GM12878 (cell line): Measurements from ENCODE around the gene CEP128. TPM values are rescaled to one million over a fixed set of nuclear protein-coding genes. Genes with fewer than 3 reads are reported as not detected.

ENCODE experiments used
- ATAC-seq: fragments of 200-7000 bp; cut with Tn5 transposase; 3 replicates; pipeline ENCODE4 v1.9.1; 2020; ENCODE audit warnings: mild to moderate bottlenecking, moderate library complexity
- BruUV-seq: library from RNA; stranded (reverse); fragments of 400-500 nt; replicated peaks from 2 replicates; lab custom pipeline; 2021; lab: Mats Ljungman, UMichigan
- CTCF ChIA-PET: fragments of 300-600 bp; sonication (Branson Sonifier 250); formaldehyde crosslinking; extraction: SDS; loops from one replicate; lab custom pipeline; 2021; ENCODE audit warnings: inconsistent platforms; lab: Yijun Ruan, JAX
- POLR2A ChIA-PET: fragments of 350-600 bp; formaldehyde crosslinking; extraction: SDS; loops from one replicate; lab custom pipeline; 2021; ENCODE audit warnings: inconsistent platforms; lab: Charles Lee
- RAD21 ChIA-PET: fragments of 300-600 bp; sonication (Branson Sonifier 250); formaldehyde crosslinking; loops from one replicate; lab custom pipeline; 2023; ENCODE audit warnings: antibody characterized with exemption; ENCODE audit not compliant: unreplicated experiment; lab: Charles Lee
- SMC1A ChIA-PET: fragments of 300-600 bp; sonication (Branson Sonifier 250); formaldehyde crosslinking; loops from one replicate; lab custom pipeline; 2023; ENCODE audit not compliant: unreplicated experiment, uncharacterized antibody; lab: Charles Lee
- DNase-seq: peaks from one replicate; pipeline ENCODE4 v3.0.0-alpha.2; 2011; ENCODE audit warnings: low read depth, low spot score
- FAIRE-seq: peaks from 3 replicates; lab custom pipeline; 2011; peaks lifted over from hg19 to GRCh38; lab: Jason Lieb, UNC
- H2AFZ ChIP-seq: 2 replicates; pipeline ENCODE4 v1.6.0; 2011; ENCODE audit warnings: low read depth, low read length, control low read depth; ENCODE audit not compliant: control insufficient read depth
- H3K27ac ChIP-seq: 2 replicates; pipeline ENCODE4 v1.5.1; 2011; ENCODE audit warnings: control low read depth; ENCODE audit not compliant: control insufficient read depth, insufficient read depth
- H3K27me3 ChIP-seq, 2 experiments: replicated peaks in 1 of 2; 2 replicates each; pipeline versions ENCODE4 v1.6.0 to v1.6.1; 2011; ENCODE audit warnings: low read length in 1 of 2; ENCODE audit not compliant: control insufficient read depth in 2 of 2, insufficient read depth in 2 of 2
- H3K36me3 ChIP-seq, 2 experiments: 2 replicates each; pipeline ENCODE4 v1.5.1; 2011; ENCODE audit warnings: low read length in 1 of 2; ENCODE audit not compliant: control insufficient read depth in 2 of 2, insufficient read depth in 2 of 2
- H3K4me1 ChIP-seq: 2 replicates; pipeline ENCODE4 v1.6.1; 2011; ENCODE audit warnings: mild to moderate bottlenecking, low read length, moderate library complexity, mixed read lengths; ENCODE audit not compliant: control insufficient read depth, insufficient read depth
- H3K4me2 ChIP-seq: 2 replicates; pipeline ENCODE4 v1.6.0; 2011; ENCODE audit warnings: control low read depth; ENCODE audit not compliant: control insufficient read depth, insufficient read depth
- H3K4me3 ChIP-seq: fragments of 200-600 bp; sonication (generic); 2 replicates; pipeline ENCODE4 v1.5.1; 2016
- H3K79me2 ChIP-seq: 2 replicates; pipeline ENCODE4 v1.6.0; 2011; ENCODE audit warnings: low read length; ENCODE audit not compliant: control insufficient read depth, insufficient read depth
- H3K9ac ChIP-seq: 2 replicates; pipeline ENCODE4 v1.8.0; 2011; ENCODE audit warnings: low read length, control low read depth, mixed read lengths; ENCODE audit not compliant: control insufficient read depth, insufficient read depth
- H3K9me3 ChIP-seq: replicated peaks from 3 replicates; pipeline ENCODE4 v1.5.1; 2011; ENCODE audit warnings: mild to moderate bottlenecking, low read length; ENCODE audit not compliant: control insufficient read depth, insufficient read depth
- H4K20me1 ChIP-seq: 2 replicates; pipeline ENCODE4 v1.6.0; 2011; ENCODE audit not compliant: control insufficient read depth, insufficient read depth
- BACH1 ChIP-seq: fragments of 450-650 bp; IDR thresholded peaks from 2 replicates; pipeline ENCODE4 v1.6.1; 2017; ENCODE audit warnings: mild to moderate bottlenecking, borderline replicate concordance
- CBX3 ChIP-seq: fragments of 200-600 bp; sonication (generic); IDR thresholded peaks from 2 replicates; pipeline ENCODE4 v1.6.1; 2016; ENCODE audit warnings: low read depth, borderline replicate concordance
- CBX5 ChIP-seq: sonication (generic); IDR thresholded peaks from 2 replicates; pipeline ENCODE4 v1.6.1; 2016; ENCODE audit warnings: low read depth, moderate library complexity, mild to moderate bottlenecking, inconsistent platforms
- EGR1 ChIP-seq, 2 experiments: IDR thresholded peaks; 1 replicate in 1 of 2; 2 replicates in 1 of 2; pipeline ENCODE4 v1.6.1; 2011 to 2012; ENCODE audit warnings: low read depth in 2 of 2, low read length in 2 of 2, borderline replicate concordance in 1 of 2, mild to moderate bottlenecking in 1 of 2, moderate library complexity in 1 of 2
- GATAD2B ChIP-seq: fragments of 450-650 bp; conservative IDR thresholded peaks from 2 replicates; pipeline ENCODE4 v1.6.1; 2017; ENCODE audit warnings: low read depth, mild to moderate bottlenecking, moderate library complexity
- MXI1 ChIP-seq: fragments of 150-350 bp; IDR thresholded peaks from 2 replicates; pipeline ENCODE4 v1.6.1; 2011; ENCODE audit warnings: low read depth, mild to moderate bottlenecking, inconsistent platforms, low read length, improper control_type of control experiment
- NFXL1 ChIP-seq: fragments of 450-650 bp; IDR thresholded peaks from 2 replicates; pipeline ENCODE4 v1.6.1; 2017; ENCODE audit warnings: antibody characterized with exemption, mild to moderate bottlenecking, borderline replicate concordance
- NR2C1 ChIP-seq: fragments of 450-650 bp; IDR thresholded peaks from 2 replicates; pipeline ENCODE4 v1.6.1; 2017; ENCODE audit warnings: antibody characterized with exemption, mild to moderate bottlenecking, moderate library complexity
- PML ChIP-seq: IDR thresholded peaks from 2 replicates; pipeline ENCODE4 v1.6.1; 2012; ENCODE audit warnings: low read length, inconsistent platforms
- RAD51 ChIP-seq: fragments of 450-650 bp; IDR thresholded peaks from 2 replicates; pipeline ENCODE4 v1.6.1; 2016; ENCODE audit warnings: moderate library complexity, mild to moderate bottlenecking, inconsistent platforms
- RFX5 ChIP-seq: IDR thresholded peaks from 2 replicates; pipeline ENCODE4 v1.6.1; 2011; ENCODE audit warnings: low read depth, low read length, improper control_type of control experiment
- SUZ12 ChIP-seq: fragments of 200-600 bp; sonication (generic); IDR thresholded peaks from one replicate; pipeline ENCODE4 v1.6.1; 2018; ENCODE audit warnings: antibody characterized with exemption, mild to moderate bottlenecking; ENCODE audit not compliant: unreplicated experiment
- USF1 ChIP-seq: IDR thresholded peaks from 2 replicates; pipeline ENCODE4 v1.6.1; 2011; ENCODE audit warnings: borderline replicate concordance, low read depth, mild to moderate bottlenecking, moderate library complexity, mixed read lengths, low read length; ENCODE audit not compliant: insufficient read depth; ENCODE audit errors: extremely low read length
- WRNIP1 ChIP-seq: IDR thresholded peaks from 2 replicates; pipeline ENCODE4 v1.6.1; 2011; ENCODE audit warnings: low read depth, low read length, improper control_type of control experiment, borderline replicate concordance
- ZBTB33 ChIP-seq: fragments of 450-650 bp; IDR thresholded peaks from 2 replicates; pipeline ENCODE4 v1.6.1; 2017; ENCODE audit warnings: mild to moderate bottlenecking
- ZNF687 ChIP-seq: fragments of 450-650 bp; IDR thresholded peaks from 2 replicates; pipeline ENCODE4 v1.6.1; 2017; ENCODE audit warnings: mild to moderate bottlenecking, moderate library complexity
- WGBS: methylation state at CpG from one replicate; pipeline ENCODE4 v1.1.6; 2016; ENCODE audit warnings: low lambda C conversion rate; ENCODE audit not compliant: insufficient replicate concordance, insufficient coverage; ENCODE audit errors: missing lambda C conversion rate; 5-methylcytosine and 5-hydroxymethylcytosine counted together
- in situ Hi-C: fragments of 300-500 bp; cut with MboI; formaldehyde crosslinking; loops from 9 replicates; pipeline ENCODE4 v1.14.3; 2018; ENCODE audit warnings: mixed read lengths
- intact Hi-C: fragments of 100-400 bp; cut with micrococcal nuclease; formaldehyde crosslinking; loops from one replicate; pipeline ENCODE4 v1.14.2; 2022; ENCODE audit not compliant: unreplicated experiment
- polyA plus RNA-seq, 11 experiments: library from polyadenylated mRNA; depleted of rRNA in 4 of 11; unstranded in 6 of 11; stranded (reverse) in 5 of 11; fragments of >200 nt; fragmentation: Nextera tagmentation in 4 of 11; fragmentation: Illumina TruSeq in 1 of 11; extraction: Ambion mirVana in 4 of 11; extraction: Trizol in 1 of 11; gene quantifications; 1 replicate in 1 of 11; 2 replicates in 10 of 11; pipeline versions ENCODE4 v1.2.1 to v1.2.3, GENCODE V29; 2011 to 2016; ENCODE audit warnings: inconsistent platforms in 2 of 11, missing spikeins in 2 of 11, low read depth in 1 of 11
- total RNA-seq, 4 experiments: library from RNA; depleted of rRNA in 3 of 4; stranded (reverse); fragments of >200 nt in 3 of 4; fragmentation: Illumina TruSeq in 1 of 4; extraction: Trizol in 1 of 4; gene quantifications; 2 replicates each; pipeline versions ENCODE4 v1.2.1 to v1.2.3, GENCODE V29; 2013 to 2021

The CEP128 gene
- total and polyA plus RNA-seq, 10 of the 15 experiments (the other 5 are each of a cell fraction or from before 2014, with no cell fraction given): 1.1 to 6.7 (median 3.4) TPM

- TF ChIP-seq NFXL1 (no peak), WRNIP1 (no peak), GATAD2B (no peak), NR2C1 (no peak), USF1 (no peak), RAD51 (no peak), EGR1 (IDR thresholded peaks at IDR 0.05; ENCODE audit: borderline replicate concordance in 1 of 2, low read depth in 2 of 2, low read length in 2 of 2) (no peak), CBX5 (no peak)
These were observed 281.8 kb downstream of the CEP128 start (continued) for GRCh38 chr14:80659783-80660182.

GRCh38 chr14:80658733-80659132, 282.8 kb downstream of the CEP128 start:
- Histone ChIP-seq H3K36me3 (no peaks in the 10 kb centered on the region), H4K20me1 (no peaks in the 10 kb centered on the region), H3K4me2 (no peak overlapping the region), H3K4me1 (no peaks in the 10 kb centered on the region), H3K9me3 (no peaks in the 10 kb centered on the region), H3K9ac (no peak overlapping the region), H3K27me3 (no peaks in the 10 kb centered on the region), H3K79me2 (no peaks in the 10 kb centered on the region), H3K4me3 (no peak overlapping the region), H3K27ac (no peak overlapping the region), H2AFZ (no peak overlapping the region)
- in situ Hi-C loops: no loop called here
- ChIA-PET SMC1A (no interaction called here), POLR2A (no interaction called here), CTCF (no interaction called here), RAD21 (no interaction called here)
- DNase-seq (no peak), FAIRE-seq (no peak), ATAC-seq (no peak)
- WGBS: 68% methylated on average over 1 of the region's 1 CpG
- BruUV-seq: no TSS peak
- intact Hi-C loops: no loop called here
- no peak for TF ChIP-seq PML
- TF ChIP-seq SUZ12: no peak
- TF ChIP-seq BACH1: no peak
- TF ChIP-seq MXI1: no peak
- TF ChIP-seq CBX3: no peak
- TF ChIP-seq ZBTB33: no peak
- no peak for TF ChIP-seq ZNF687
- TF ChIP-seq RFX5: no peak
